HEK293T (cell line): ENCODE measurements around the gene DCUN1D4.
"Not testable (repeated sequence)": the region's sequence is repeated elsewhere in the genome, so short reads cannot be mapped to it uniquely, and the experiment has no call there.

Experiments used
- BHLHE40 ChIP-seq: fragments of 450-650 bp; IDR thresholded peaks from 2 replicates; pipeline ENCODE4 v1.6.1; 2016; ENCODE audit warnings: mild to moderate bottlenecking, moderate library complexity, borderline replicate concordance
- CTBP1 ChIP-seq: fragments of 450-650 bp; IDR thresholded peaks from 2 replicates; pipeline ENCODE4 v1.6.1; 2016; ENCODE audit warnings: borderline replicate concordance
- ELF4 ChIP-seq: fragments of 450-650 bp; IDR thresholded peaks from 2 replicates; pipeline ENCODE4 v1.6.1; 2017; ENCODE audit warnings: antibody characterized with exemption
- FOXM1 ChIP-seq: fragments of 450-650 bp; IDR thresholded peaks from 2 replicates; pipeline ENCODE4 v1.6.1; 2017; ENCODE audit warnings: mild to moderate bottlenecking, borderline replicate concordance
- HDGF ChIP-seq: fragments of 450-650 bp; IDR thresholded peaks from 2 replicates; pipeline ENCODE4 v1.6.1; 2017; ENCODE audit warnings: antibody characterized with exemption, borderline replicate concordance
- NFRKB ChIP-seq: fragments of 450-650 bp; IDR thresholded peaks from 2 replicates; pipeline ENCODE4 v1.6.1; 2016; ENCODE audit warnings: mild to moderate bottlenecking, moderate library complexity
- SP1 ChIP-seq: fragments of 450-650 bp; IDR thresholded peaks from 2 replicates; pipeline ENCODE4 v1.6.1; 2017
- SUZ12 ChIP-seq: fragments of 450-650 bp; IDR thresholded peaks from 2 replicates; pipeline ENCODE4 v1.6.1; 2016; ENCODE audit warnings: mild to moderate bottlenecking
- TARDBP ChIP-seq: fragments of 450-650 bp; IDR thresholded peaks from 2 replicates; pipeline ENCODE4 v1.6.1; 2016

DNA sequence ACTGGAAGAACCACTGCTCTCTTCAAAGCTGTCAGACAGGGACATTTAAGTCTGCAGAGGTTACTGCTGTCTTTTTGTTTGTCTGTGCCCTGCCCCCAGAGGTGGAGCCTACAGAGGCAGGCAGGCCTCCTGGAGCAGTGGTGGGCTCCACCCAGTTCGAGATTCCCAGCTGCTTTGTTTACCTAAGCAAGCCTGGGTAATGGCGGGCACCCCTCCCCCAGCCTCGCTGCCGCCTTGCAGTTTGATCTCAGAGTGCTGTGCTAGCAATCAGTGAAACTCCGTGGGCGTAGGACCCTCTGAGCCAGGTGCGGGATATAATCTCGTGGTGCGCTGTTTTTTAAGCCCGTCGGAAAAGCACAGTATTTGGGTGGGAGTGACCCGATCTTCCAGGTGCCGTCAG is 97.5 kb downstream of the DCUN1D4 start:
- not testable (repeated sequence) for TF ChIP-seq NFRKB, SUZ12, HDGF, FOXM1, TARDBP, SP1, ELF4, BHLHE40, CTBP1
